KBM-7 (cell line): ENCODE measurements around the gene SUZ12.
"Not testable (repeated sequence)": the region's sequence is repeated elsewhere in the genome, so short reads cannot be mapped to it uniquely, and the experiment has no call there.

Experiments
- DNase-seq: peaks from one replicate; pipeline ENCODE4 v3.0.0-alpha.2; 2015
- in situ Hi-C: fragments of 300-500 bp; cut with MboI; formaldehyde crosslinking; loops from 2 replicates; pipeline ENCODE4 v1.14.3; 2020; ENCODE audit warnings: low sequenced_read_pairs, low pct_unique_long_range_greater_than_20kb, mixed read lengths

The SUZ12 gene

GRCh38 chr17:31936615-31937609 is at the start of gene SUZ12:
Gene SUZ12, plus strand, starts transcription at chr17:31937007. Its CDS starts 240 bp downstream, at chr17:31937247.
- in situ Hi-C loops: not testable (repeated sequence)
- peak; percentile 96 for DNase-seq

- DNase-seq: peak; percentile 96
- in situ Hi-C loops: no loop called here
Measured at GRCh38 chr17:31888124-31888523, 48.7 kb upstream of the SUZ12 start.

- in situ Hi-C loops: no loop called here
Measured at GRCh38 chr17:31900877-31901276, 35.9 kb upstream of the SUZ12 start.

GRCh38 chr17:31902693-31903092 is 34.1 kb upstream of the SUZ12 start:
- in situ Hi-C loops: no loop called here
- DNase-seq: no peak

More at GRCh38 chr17:31900877-31901276, 35.9 kb upstream of the SUZ12 start:
- DNase-seq: peak; percentile 35

GRCh38 chr17:31903401-31903800 is 33.4 kb upstream of the SUZ12 start:
- no peak for DNase-seq
- in situ Hi-C loops: no loop called here

- in situ Hi-C loops: no loop called here
- no peak for DNase-seq
Measured at GRCh38 chr17:31907342-31907962, 29.4 kb upstream of the SUZ12 start.

- in situ Hi-C loops: no loop called here
- DNase-seq: no peak
Measured at GRCh38 chr17:31908386-31908785, 28.4 kb upstream of the SUZ12 start.

- in situ Hi-C loops: not testable (repeated sequence)
- DNase-seq: peak; percentile 24
Measured at GRCh38 chr17:31912705-31913104, 24.1 kb upstream of the SUZ12 start.

- no peak for DNase-seq
- in situ Hi-C loops: no loop called here
Measured at GRCh38 chr17:31915456-31916100, 21.2 kb upstream of the SUZ12 start.

GRCh38 chr17:31916491-31917064 is 20.2 kb upstream of the SUZ12 start:
- no peak for DNase-seq
- in situ Hi-C loops: no loop called here

GRCh38 chr17:31917065-31917529 is 19.7 kb upstream of the SUZ12 start:
- no peak for DNase-seq
- in situ Hi-C loops: no loop called here

- in situ Hi-C loops, DNase-seq: not testable (repeated sequence)
Measured at GRCh38 chr17:31917721-31918120, 19.1 kb upstream of the SUZ12 start.

- DNase-seq: no peak
Measured at GRCh38 chr17:31918701-31919128, 18.1 kb upstream of the SUZ12 start.

GRCh38 chr17:31919802-31920525 is 16.8 kb upstream of the SUZ12 start:
- no peak for DNase-seq
- in situ Hi-C loops: no loop called here

More at GRCh38 chr17:31918701-31919128, 18.1 kb upstream of the SUZ12 start:
- in situ Hi-C loops: no loop called here

- in situ Hi-C loops: no loop called here
- no peak for DNase-seq
Measured at GRCh38 chr17:31926100-31926729, 10.6 kb upstream of the SUZ12 start.

GRCh38 chr17:31931756-31932155 is 5.1 kb upstream of the SUZ12 start:
- in situ Hi-C loops: no loop called here
- DNase-seq: no peak

GRCh38 chr17:31935512-31935911 is 1.3 kb upstream of the SUZ12 start:
- no peak for DNase-seq
- in situ Hi-C loops: no loop called here
